Activated CD4-positive, alpha-beta T cell treated with anti-CD3 and anti-CD28 coated beads for 36 hours (primary cell): Measurements from ENCODE around the gene DISP2. TPM values are rescaled to one million over a fixed set of nuclear protein-coding genes. Genes with fewer than 3 reads are reported as not detected.

Experiments
- ATAC-seq: fragments of 200-7000 bp; cut with Tn5 transposase; one replicate; pipeline ENCODE4 v1.10.0; 2021; ENCODE audit warnings: mild to moderate bottlenecking, moderate library complexity
- CTCF ChIA-PET: fragments of 350-600 bp; sonication (Branson Sonifier 250); formaldehyde crosslinking; loops from one replicate; lab custom pipeline; 2021; ENCODE audit warnings: antibody characterized with exemption; lab: Charles Lee
- POLR2A ChIA-PET: fragments of 350-600 bp; sonication (Branson Sonifier 250); formaldehyde crosslinking; loops from one replicate; lab custom pipeline; 2021; ENCODE audit warnings: antibody characterized with exemption, inconsistent platforms; lab: Charles Lee
- DNase-seq: peaks from one replicate; pipeline ENCODE4 v3.0.0-alpha.2; 2020
- H3K27ac Mint-ChIP-seq: one replicate; pipeline ENCODE4 v1.8.0; 2021; ENCODE audit warnings: mixed read lengths
- H3K27me3 Mint-ChIP-seq: one replicate; pipeline ENCODE4 v1.8.0; 2021; ENCODE audit warnings: mixed read lengths
- H3K36me3 Mint-ChIP-seq: one replicate; pipeline ENCODE4 v1.8.0; 2021; ENCODE audit warnings: low read depth, mixed read lengths
- H3K4me1 Mint-ChIP-seq: one replicate; pipeline ENCODE4 v1.8.0; 2021; ENCODE audit warnings: mixed read lengths
- H3K4me3 Mint-ChIP-seq: one replicate; pipeline ENCODE4 v1.8.0; 2021; ENCODE audit warnings: mild to moderate bottlenecking, moderate library complexity, mixed read lengths
- H3K9me3 Mint-ChIP-seq: one replicate; pipeline ENCODE4 v1.8.0; 2021; ENCODE audit warnings: low read depth, mixed read lengths
- intact Hi-C, 2 experiments: fragments of 100-400 bp; cut with DNase I in 1 of 2; cut with micrococcal nuclease in 1 of 2; formaldehyde crosslinking; loops; one replicate each; pipeline versions ENCODE4 v1.14.2 to v1.15.1; 2022 to 2024; cut with DNase I, micrococcal nuclease
- total RNA-seq, 2 experiments: library from RNA; stranded (reverse); gene quantifications; one replicate each; pipeline ENCODE4 v1.2.3, GENCODE V29; 2021

DISP2 gene
- total RNA-seq, 2 experiments from 2014 or later = 0.02 to 0.04 TPM

GRCh38 chr15:40349163-40349562 is 8.9 kb upstream of the DISP2 start:
- H3K4me1 Mint-ChIP-seq = no peaks in the 10 kb centered on the region
- no peak overlapping the region for H3K4me3 Mint-ChIP-seq
- intact Hi-C loops = no loop called here
- no peak for ATAC-seq
- no peaks in the 10 kb centered on the region for H3K36me3 Mint-ChIP-seq
- H3K9me3 Mint-ChIP-seq = no peaks in the 10 kb centered on the region
- POLR2A ChIA-PET = no interaction called here
- no peaks in the 10 kb centered on the region for H3K27me3 Mint-ChIP-seq
- CTCF ChIA-PET = interaction anchor here (0.5 to 1.2 kb wide), 2 partner anchors 17 to 586 kb away, joined by 3 read pairs; no protein-coding TSS in a partner anchor
- DNase-seq = no peak
- H3K27ac Mint-ChIP-seq = no peak overlapping the region

GRCh38 chr15:40352281-40352901 is 5.6 kb upstream of the DISP2 start:
- no peak for ATAC-seq
- POLR2A ChIA-PET = no interaction called here

GRCh38 chr15:40353697-40354096 is 4.3 kb upstream of the DISP2 start:
- peaks cover 7% of the 10 kb centered on the region for H3K27me3 Mint-ChIP-seq
- H3K9me3 Mint-ChIP-seq = no peaks in the 10 kb centered on the region
- DNase-seq (no peak), ATAC-seq (no peak)
- no peak overlapping the region for H3K27ac Mint-ChIP-seq
- peaks cover 2% of the 10 kb centered on the region for H3K4me1 Mint-ChIP-seq
- CTCF ChIA-PET = interaction anchor here (0.6 to 2.8 kb wide), 4 partner anchors 9 to 448 kb away, joined by 4 to 10 read pairs (median 6); partner anchors contain the start of gene CCDC9B
- no peaks in the 10 kb centered on the region for H3K36me3 Mint-ChIP-seq
- no peak overlapping the region for H3K4me3 Mint-ChIP-seq
- POLR2A ChIA-PET = no interaction called here
- intact Hi-C loops = no loop called here

More at GRCh38 chr15:40352281-40352901, 5.6 kb upstream of the DISP2 start:
- no peaks in the 10 kb centered on the region for H3K4me1 Mint-ChIP-seq
- no peak overlapping the region for H3K27ac Mint-ChIP-seq
- H3K27me3 Mint-ChIP-seq = peaks cover 7% of the 10 kb centered on the region
- DNase-seq = no peak
- intact Hi-C loops = no loop called here
- H3K9me3 Mint-ChIP-seq = no peaks in the 10 kb centered on the region
- no peaks in the 10 kb centered on the region for H3K36me3 Mint-ChIP-seq
- H3K4me3 Mint-ChIP-seq = no peak overlapping the region
- CTCF ChIA-PET = interaction anchor here (0.8 to 1.6 kb wide), 4 partner anchors 13 to 73 kb away, joined by 3 to 5 read pairs (median 4); partner anchors contain the start of gene PLCB2

- no peaks in the 10 kb centered on the region for H3K9me3 Mint-ChIP-seq
- intact Hi-C loops = no loop called here
- no peak overlapping the region for H3K27ac Mint-ChIP-seq
- POLR2A ChIA-PET = no interaction called here
- no peaks in the 10 kb centered on the region for H3K36me3 Mint-ChIP-seq
- DNase-seq (peak; percentile 30), ATAC-seq (no peak)
- peaks cover 3% of the 10 kb centered on the region for H3K4me1 Mint-ChIP-seq
- CTCF ChIA-PET = interaction anchor here (0.7 to 2.8 kb wide), 7 partner anchors 10 to 153 kb away, joined by 3 to 10 read pairs (median 5); partner anchors contain the start of gene CCDC9B
- H3K27me3 Mint-ChIP-seq = peaks cover 7% of the 10 kb centered on the region
- no peak overlapping the region for H3K4me3 Mint-ChIP-seq
These were observed 3.4 kb upstream of the DISP2 start for GRCh38 chr15:40354408-40355171.

- no peak for ATAC-seq
- no peak overlapping the region for H3K4me3 Mint-ChIP-seq
These were observed 1.9 kb upstream of the DISP2 start for GRCh38 chr15:40355976-40356585.

GRCh38 chr15:40357246-40357645 is 773 bp upstream of the DISP2 start:
- ATAC-seq (no peak), DNase-seq (no peak)
- ChIA-PET CTCF (interaction anchor here (0.8 to 1.3 kb wide), 7 partner anchors 10 to 83 kb away, joined by 3 to 5 read pairs (median 3); partner anchors contain the start of gene INAFM2), POLR2A (interaction anchor here (0.5 kb wide), 1 partner anchor 783 kb away, joined by 3 read pairs; no protein-coding TSS in a partner anchor)
- Mint-ChIP-seq H3K4me3 (peak overlapping the region; percentile 67), H3K27ac (no peak overlapping the region), H3K4me1 (peaks cover 3% of the 10 kb centered on the region), H3K36me3 (no peaks in the 10 kb centered on the region), H3K9me3 (no peaks in the 10 kb centered on the region), H3K27me3 (peaks cover 7% of the 10 kb centered on the region)
- intact Hi-C loops = no loop called here

More at GRCh38 chr15:40355976-40356585, 1.9 kb upstream of the DISP2 start:
- ChIA-PET POLR2A (no interaction called here), CTCF (interaction anchor here (0.6 to 2.8 kb wide), 6 partner anchors 12 to 186 kb away, joined by 3 to 10 read pairs (median 4); no protein-coding TSS in a partner anchor)
- no peak overlapping the region for H3K27ac Mint-ChIP-seq
- H3K27me3 Mint-ChIP-seq = peaks cover 7% of the 10 kb centered on the region
- H3K36me3 Mint-ChIP-seq = no peaks in the 10 kb centered on the region
- no peaks in the 10 kb centered on the region for H3K9me3 Mint-ChIP-seq
- intact Hi-C loops = no loop called here
- DNase-seq = no peak
- H3K4me1 Mint-ChIP-seq = peaks cover 3% of the 10 kb centered on the region

- POLR2A ChIA-PET = no interaction called here
- intact Hi-C loops = loop anchor here in 1 of 2 experiments (1.0 kb wide), 5 partner anchors 10 to 82 kb away; partner anchors contain the start of genes BAHD1, INAFM2, IVD and KNSTRN
- peak; percentile 27 for ATAC-seq
- peaks cover 3% of the 10 kb centered on the region for H3K4me1 Mint-ChIP-seq
- peaks cover 7% of the 10 kb centered on the region for H3K27me3 Mint-ChIP-seq
- no peaks in the 10 kb centered on the region for H3K9me3 Mint-ChIP-seq
- no peaks in the 10 kb centered on the region for H3K36me3 Mint-ChIP-seq
- peak; percentile 48 for DNase-seq
- H3K27ac Mint-ChIP-seq = peak overlapping the region; percentile 20
- H3K4me3 Mint-ChIP-seq = peak overlapping the region; percentile 67
- CTCF ChIA-PET = no interaction called here
These were observed 693 bp downstream of the DISP2 start for GRCh38 chr15:40358471-40359353.

- H3K27me3 Mint-ChIP-seq = peaks cover 7% of the 10 kb centered on the region
- intact Hi-C loops = no loop called here
- ChIA-PET POLR2A (no interaction called here), CTCF (interaction anchor here (1.1 kb wide), 1 partner anchor 9 kb away, joined by 3 read pairs; no protein-coding TSS in a partner anchor)
- no peak for ATAC-seq
- H3K4me3 Mint-ChIP-seq = no peak overlapping the region
- H3K27ac Mint-ChIP-seq = no peak overlapping the region
- no peaks in the 10 kb centered on the region for H3K36me3 Mint-ChIP-seq
- H3K4me1 Mint-ChIP-seq = peaks cover 3% of the 10 kb centered on the region
- no peaks in the 10 kb centered on the region for H3K9me3 Mint-ChIP-seq
- no peak for DNase-seq
These were observed 2.0 kb downstream of the DISP2 start for GRCh38 chr15:40360015-40360414.

GRCh38 chr15:40361640-40362039 is 3.6 kb downstream of the DISP2 start:
- H3K9me3 Mint-ChIP-seq = no peaks in the 10 kb centered on the region
- H3K36me3 Mint-ChIP-seq = no peaks in the 10 kb centered on the region
- intact Hi-C loops = no loop called here
- DNase-seq (no peak), ATAC-seq (no peak)
- ChIA-PET POLR2A (no interaction called here), CTCF (no interaction called here)
- H3K27me3 Mint-ChIP-seq = peaks cover 6% of the 10 kb centered on the region
- peaks cover 3% of the 10 kb centered on the region for H3K4me1 Mint-ChIP-seq
- no peak overlapping the region for H3K4me3 Mint-ChIP-seq
- H3K27ac Mint-ChIP-seq = no peak overlapping the region

GRCh38 chr15:40363611-40364010 is 5.6 kb downstream of the DISP2 start:
- H3K27me3 Mint-ChIP-seq = no peaks in the 10 kb centered on the region
- ChIA-PET CTCF (interaction anchor here (0.6 to 0.9 kb wide), 2 partner anchors 19 to 341 kb away, joined by 3 to 4 read pairs; partner anchors contain the start of gene KNSTRN), POLR2A (no interaction called here)

More at GRCh38 chr15:40363611-40364010, 5.6 kb downstream of the DISP2 start:
- Mint-ChIP-seq H3K9me3 (no peaks in the 10 kb centered on the region), H3K27ac (no peak overlapping the region), H3K36me3 (no peaks in the 10 kb centered on the region), H3K4me3 (no peak overlapping the region), H3K4me1 (peaks cover 10% of the 10 kb centered on the region)
- DNase-seq = no peak
- no peak for ATAC-seq
- intact Hi-C loops = no loop called here
